ENCODE results near the gene DAB2IP.

DAB2IP gene

GRCh38 chr9:121638901-121639592, 12.4 kb upstream of the DAB2IP start:
- no peak overlapping the region for H3K4me3 ChIP-seq (replicated peaks; ENCODE audit: low read depth, low read length)
- TF ChIP-seq, protein P1, sequence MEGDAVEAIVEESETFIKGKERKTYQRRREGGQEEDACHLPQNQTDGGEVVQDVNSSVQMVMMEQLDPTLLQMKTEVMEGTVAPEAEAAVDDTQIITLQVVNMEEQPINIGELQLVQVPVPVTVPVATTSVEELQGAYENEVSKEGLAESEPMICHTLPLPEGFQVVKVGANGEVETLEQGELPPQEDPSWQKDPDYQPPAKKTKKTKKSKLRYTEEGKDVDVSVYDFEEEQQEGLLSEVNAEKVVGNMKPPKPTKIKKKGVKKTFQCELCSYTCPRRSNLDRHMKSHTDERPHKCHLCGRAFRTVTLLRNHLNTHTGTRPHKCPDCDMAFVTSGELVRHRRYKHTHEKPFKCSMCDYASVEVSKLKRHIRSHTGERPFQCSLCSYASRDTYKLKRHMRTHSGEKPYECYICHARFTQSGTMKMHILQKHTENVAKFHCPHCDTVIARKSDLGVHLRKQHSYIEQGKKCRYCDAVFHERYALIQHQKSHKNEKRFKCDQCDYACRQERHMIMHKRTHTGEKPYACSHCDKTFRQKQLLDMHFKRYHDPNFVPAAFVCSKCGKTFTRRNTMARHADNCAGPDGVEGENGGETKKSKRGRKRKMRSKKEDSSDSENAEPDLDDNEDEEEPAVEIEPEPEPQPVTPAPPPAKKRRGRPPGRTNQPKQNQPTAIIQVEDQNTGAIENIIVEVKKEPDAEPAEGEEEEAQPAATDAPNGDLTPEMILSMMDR (IDR thresholded peaks at IDR 0.05; ENCODE audit: low read depth, low read length, missing control alignments): no peak
- DNase-seq (ENCODE audit: extremely low read depth, low read depth): no peak

DNA sequence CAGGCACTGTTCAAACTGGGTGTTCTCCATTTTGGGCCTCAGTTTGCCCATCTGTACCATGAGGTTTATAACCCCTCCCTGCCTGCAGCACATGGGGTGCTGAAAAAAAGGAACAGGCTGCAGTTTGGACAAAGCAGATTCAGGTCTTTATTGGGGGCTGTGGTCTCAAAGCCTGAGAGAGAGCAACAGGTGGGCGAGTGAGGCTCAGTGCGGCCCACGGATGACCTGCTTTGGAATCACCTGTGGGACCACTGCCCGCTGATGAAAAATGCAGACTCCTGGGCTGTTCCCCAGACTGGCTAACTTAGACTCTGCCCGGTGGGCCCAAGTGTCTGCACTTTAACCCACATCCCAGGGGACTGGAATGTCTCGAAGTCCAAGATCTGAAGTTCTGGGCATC, 11.8 kb upstream of the DAB2IP start:
- no peak overlapping the region for H3K4me3 ChIP-seq (replicated peaks; ENCODE audit: low read depth, low read length)
- no peak for DNase-seq (ENCODE audit: extremely low read depth, low read depth)
- TF ChIP-seq, protein P1 (IDR thresholded peaks at IDR 0.05; ENCODE audit: low read depth, low read length, missing control alignments): no peak

- TF ChIP-seq, protein P1 (IDR thresholded peaks at IDR 0.05; ENCODE audit: low read depth, low read length, missing control alignments): peak; percentile 70
- DNase-seq (ENCODE audit: extremely low read depth, low read depth): no peak
These were observed 11.4 kb upstream of the DAB2IP start for GRCh38 chr9:121640076-121640475.

DNA sequence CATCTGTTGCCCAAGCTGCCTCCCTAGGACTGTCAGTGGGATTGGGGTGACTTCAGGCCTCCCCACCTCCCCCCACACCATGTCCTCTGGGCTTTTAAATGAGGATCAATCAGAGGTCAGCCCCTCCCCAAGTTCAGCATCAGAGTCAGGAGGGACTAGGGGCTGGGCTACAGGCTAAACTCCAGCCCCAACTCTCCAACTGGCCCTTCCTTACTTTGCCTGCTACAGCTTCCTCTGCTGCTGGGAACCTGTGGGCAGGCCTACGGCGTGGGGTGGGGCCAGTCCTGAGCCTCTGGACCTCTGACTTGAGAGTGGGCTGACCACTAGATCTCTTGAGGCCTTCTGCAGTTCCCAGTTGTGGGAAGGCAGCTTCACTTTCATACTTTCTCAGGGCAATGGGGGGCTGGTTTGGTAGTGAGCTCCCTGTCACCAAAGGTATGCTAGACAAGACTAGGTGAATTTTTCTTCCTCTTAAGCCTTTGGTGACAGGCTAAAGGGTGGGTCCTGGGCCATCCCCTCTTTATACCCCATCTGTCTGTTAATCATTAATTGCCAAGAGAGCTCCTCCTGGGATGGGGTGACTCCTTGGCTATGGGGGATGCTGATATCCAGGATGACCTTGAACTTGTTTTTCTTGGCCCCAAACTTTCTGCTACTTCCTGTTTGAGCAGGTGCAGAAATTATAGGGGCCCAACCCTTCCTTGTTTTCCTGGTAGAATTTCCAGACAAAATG, 10.8 kb upstream of the DAB2IP start:
- no peak for DNase-seq (ENCODE audit: extremely low read depth, low read depth)
- TF ChIP-seq, protein P1 (IDR thresholded peaks at IDR 0.05; ENCODE audit: low read depth, low read length, missing control alignments): no peak
- H3K4me3 ChIP-seq (replicated peaks; ENCODE audit: low read depth, low read length): no peak overlapping the region

More at GRCh38 chr9:121640076-121640475, 11.4 kb upstream of the DAB2IP start:
- H3K4me3 ChIP-seq (replicated peaks; ENCODE audit: low read depth, low read length): no peak overlapping the region

DNA sequence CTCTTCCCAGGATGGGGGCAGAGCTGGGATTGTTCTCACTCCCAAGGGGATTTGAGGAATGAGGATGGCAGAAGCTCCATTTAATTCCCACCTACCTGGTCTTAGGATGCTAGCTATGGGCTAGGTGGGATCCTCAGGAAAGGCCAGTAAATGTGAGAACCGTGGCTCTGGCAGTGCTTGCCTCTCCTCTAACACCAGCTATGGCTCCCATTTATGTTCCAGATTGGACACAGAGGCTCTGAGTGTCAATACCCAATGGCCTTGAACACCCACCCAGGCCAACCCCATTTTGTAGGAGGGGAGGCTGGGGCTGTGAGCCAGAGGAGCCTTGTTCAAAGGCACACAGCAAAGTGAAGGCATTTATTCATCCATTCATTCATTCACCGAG, 10.2 kb upstream of the DAB2IP start:
- no peak for DNase-seq (ENCODE audit: extremely low read depth, low read depth)
- no peak overlapping the region for H3K4me3 ChIP-seq (replicated peaks; ENCODE audit: low read depth, low read length)
- TF ChIP-seq, protein P1 (IDR thresholded peaks at IDR 0.05; ENCODE audit: low read depth, low read length, missing control alignments): no peak

DNA sequence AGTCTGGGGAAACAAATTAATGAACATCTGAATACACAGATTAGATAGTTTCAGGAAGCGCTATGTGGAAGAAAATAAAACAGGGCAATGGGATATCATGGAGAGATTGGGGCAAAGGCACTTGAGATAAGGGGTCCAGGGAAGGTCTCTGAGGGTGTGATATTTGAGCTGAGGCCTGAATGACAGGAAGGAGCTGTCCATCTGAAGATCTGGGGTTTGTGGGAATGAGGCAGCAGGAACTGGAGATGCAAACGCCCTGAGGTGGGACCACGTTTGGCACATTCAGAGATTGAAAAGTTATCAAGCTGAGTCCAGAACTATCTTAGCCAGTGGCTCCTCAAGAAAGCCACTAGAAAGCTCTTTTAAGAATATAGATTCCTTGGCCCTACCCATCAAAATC, 8.7 kb upstream of the DAB2IP start:
- TF ChIP-seq, protein P1 (IDR thresholded peaks at IDR 0.05; ENCODE audit: low read depth, low read length, missing control alignments): no peak
- no peak for DNase-seq (ENCODE audit: extremely low read depth, low read depth)

More for the DNA sequence above, 8.7 kb upstream of the DAB2IP start:
- H3K4me3 ChIP-seq (replicated peaks; ENCODE audit: low read depth, low read length): no peak overlapping the region
